ENCODE results near the gene ZNF816.

DNA sequence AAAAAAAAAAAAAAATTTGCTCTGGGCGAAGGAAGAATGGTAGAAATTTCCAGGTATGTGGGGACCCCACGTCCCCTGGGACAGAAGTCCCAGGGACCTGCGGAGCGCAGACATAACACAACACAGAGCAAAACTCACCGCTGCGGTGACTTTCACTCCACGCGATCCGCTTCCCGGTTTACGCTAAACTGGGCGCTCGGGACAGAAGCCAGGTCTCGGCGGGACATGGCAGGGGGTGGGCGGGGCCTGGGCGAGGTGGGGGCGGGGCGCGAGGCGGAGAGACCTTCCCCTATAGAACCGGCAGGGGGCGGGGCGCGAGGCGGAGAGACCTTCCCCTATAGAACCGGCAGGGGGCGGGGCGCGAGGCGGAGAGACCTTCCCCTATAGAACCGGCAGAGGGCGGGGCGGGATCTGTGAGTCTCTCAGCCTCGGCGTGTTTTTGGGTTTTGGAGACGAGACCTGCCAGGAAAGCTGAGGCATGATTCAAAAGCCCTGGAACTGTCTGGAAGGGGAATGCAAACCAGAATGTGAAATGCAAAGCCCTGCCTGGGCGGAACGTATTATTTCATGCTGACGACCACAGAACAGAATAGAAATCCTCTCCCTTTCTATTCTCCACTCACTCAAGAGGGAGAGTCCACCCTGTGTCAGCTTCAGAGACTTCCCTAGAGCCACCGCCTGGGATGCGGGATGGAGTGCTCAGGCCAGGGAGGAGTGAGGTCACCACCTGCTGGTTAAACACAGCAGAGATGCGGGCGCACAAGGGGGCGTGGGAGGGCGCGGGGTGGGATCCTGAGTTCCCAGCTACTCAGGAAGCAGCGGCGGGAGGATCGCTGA, 30.9 kb upstream of the ZNF816 start:
- TF ChIP-seq, protein P1, sequence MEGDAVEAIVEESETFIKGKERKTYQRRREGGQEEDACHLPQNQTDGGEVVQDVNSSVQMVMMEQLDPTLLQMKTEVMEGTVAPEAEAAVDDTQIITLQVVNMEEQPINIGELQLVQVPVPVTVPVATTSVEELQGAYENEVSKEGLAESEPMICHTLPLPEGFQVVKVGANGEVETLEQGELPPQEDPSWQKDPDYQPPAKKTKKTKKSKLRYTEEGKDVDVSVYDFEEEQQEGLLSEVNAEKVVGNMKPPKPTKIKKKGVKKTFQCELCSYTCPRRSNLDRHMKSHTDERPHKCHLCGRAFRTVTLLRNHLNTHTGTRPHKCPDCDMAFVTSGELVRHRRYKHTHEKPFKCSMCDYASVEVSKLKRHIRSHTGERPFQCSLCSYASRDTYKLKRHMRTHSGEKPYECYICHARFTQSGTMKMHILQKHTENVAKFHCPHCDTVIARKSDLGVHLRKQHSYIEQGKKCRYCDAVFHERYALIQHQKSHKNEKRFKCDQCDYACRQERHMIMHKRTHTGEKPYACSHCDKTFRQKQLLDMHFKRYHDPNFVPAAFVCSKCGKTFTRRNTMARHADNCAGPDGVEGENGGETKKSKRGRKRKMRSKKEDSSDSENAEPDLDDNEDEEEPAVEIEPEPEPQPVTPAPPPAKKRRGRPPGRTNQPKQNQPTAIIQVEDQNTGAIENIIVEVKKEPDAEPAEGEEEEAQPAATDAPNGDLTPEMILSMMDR (IDR thresholded peaks at IDR 0.05; ENCODE audit: insufficient read depth, low read length, poor library complexity, severe bottlenecking): no peak
- TF ChIP-seq EZH2phosphoT487 (conservative IDR thresholded peaks at IDR 0.05; ENCODE audit: low read length): no peak

Measured in SU-DHL-6 (cell line).